GM23338 (cell line): ENCODE measurements around the gene AGO1. TPM values are rescaled to one million over a fixed set of nuclear protein-coding genes. Genes with fewer than 3 reads are reported as not detected.

Experiments used
- ATAC-seq: fragments of 200-7000 bp; cut with Tn5 transposase; 3 replicates; pipeline ENCODE4 v1.9.1; 2020
- DNase-seq: peaks from one replicate; pipeline ENCODE4 v3.0.0-alpha.2; 2015; ENCODE audit warnings: low spot score
- H2AFZ ChIP-seq: fragments of 200-600 bp; sonication (generic); 2 replicates; pipeline ENCODE4 v1.8.0; 2016; ENCODE audit warnings: antibody characterized with exemption, mild to moderate bottlenecking, moderate library complexity
- H3F3A ChIP-seq: fragments of 200-600 bp; sonication (generic); replicated peaks from 2 replicates; pipeline ENCODE4 v1.8.0; 2017; ENCODE audit warnings: antibody characterized with exemption, mixed run types, low read depth
- H3K27ac ChIP-seq: fragments of 200-600 bp; sonication (generic); 2 replicates; pipeline ENCODE4 v1.6.1; 2016; ENCODE audit warnings: low read depth
- H3K27me3 ChIP-seq: fragments of 200-600 bp; sonication (generic); 2 replicates; pipeline ENCODE4 v1.8.0; 2016; ENCODE audit warnings: mild to moderate bottlenecking, mixed run types, moderate library complexity; ENCODE audit not compliant: insufficient read depth
- H3K36me3 ChIP-seq: fragments of 200-600 bp; sonication (generic); 2 replicates; pipeline ENCODE4 v1.8.0; 2016; ENCODE audit warnings: mild to moderate bottlenecking; ENCODE audit not compliant: insufficient read depth
- H3K4me1 ChIP-seq: fragments of 200-600 bp; sonication (generic); 2 replicates; pipeline ENCODE4 v1.8.0; 2016; ENCODE audit warnings: mild to moderate bottlenecking, moderate library complexity; ENCODE audit not compliant: insufficient read depth
- H3K4me2 ChIP-seq: fragments of 200-600 bp; sonication (generic); 2 replicates; pipeline ENCODE4 v1.7.1; 2017; ENCODE audit warnings: mixed run types
- H3K4me3 ChIP-seq: fragments of 200-600 bp; sonication (generic); 2 replicates; pipeline ENCODE4 v1.6.1; 2016; ENCODE audit warnings: mixed run types
- H3K79me2 ChIP-seq: fragments of 200-600 bp; sonication (generic); replicated peaks from 2 replicates; pipeline ENCODE4 v1.8.0; 2017; ENCODE audit warnings: mild to moderate bottlenecking; ENCODE audit not compliant: insufficient read depth
- H3K9me2 ChIP-seq: fragments of 200-600 bp; sonication (generic); 2 replicates; pipeline ENCODE4 v1.8.0; 2017; ENCODE audit not compliant: insufficient read depth
- H4K20me1 ChIP-seq: fragments of 200-600 bp; sonication (generic); replicated peaks from 2 replicates; pipeline ENCODE4 v1.8.0; 2017; ENCODE audit warnings: mild to moderate bottlenecking; ENCODE audit not compliant: insufficient read depth
- H3K27ac Mint-ChIP-seq: 2 replicates; pipeline ENCODE4 v1.8.0; 2020; ENCODE audit warnings: inconsistent platforms, mild to moderate bottlenecking, moderate library complexity, mixed read lengths
- H3K27me3 Mint-ChIP-seq: 3 replicates; pipeline ENCODE4 v1.8.0; 2022; ENCODE audit warnings: low read depth, mild to moderate bottlenecking, moderate library complexity, mixed read lengths, inconsistent platforms; ENCODE audit not compliant: insufficient read depth, poor library complexity
- H3K36me3 Mint-ChIP-seq: 3 replicates; pipeline ENCODE4 v1.8.0; 2021; ENCODE audit warnings: low read depth, mild to moderate bottlenecking, inconsistent platforms, moderate library complexity, mixed read lengths
- H3K4me1 Mint-ChIP-seq: 3 replicates; pipeline ENCODE4 v1.8.0; 2020; ENCODE audit warnings: mild to moderate bottlenecking, inconsistent platforms, mixed read lengths
- H3K4me3 Mint-ChIP-seq: 3 replicates; pipeline ENCODE4 v1.8.0; 2021; ENCODE audit warnings: moderate library complexity, mild to moderate bottlenecking, inconsistent platforms, mixed read lengths
- H3K9me3 Mint-ChIP-seq: 3 replicates; pipeline ENCODE4 v1.8.0; 2020; ENCODE audit warnings: moderate library complexity, mild to moderate bottlenecking, inconsistent platforms, mixed read lengths
- CREB1 ChIP-seq: fragments of 250-450 bp; sonication (Bioruptor Pico); IDR thresholded peaks from 2 replicates; pipeline ENCODE4 v1.5.0; 2020; ENCODE audit warnings: low read depth, mild to moderate bottlenecking, moderate library complexity
- EZH2 ChIP-seq: fragments of 200-600 bp; sonication (generic); IDR thresholded peaks from one replicate; pipeline ENCODE4 v1.8.0; 2017; ENCODE audit warnings: antibody characterized with exemption, mild to moderate bottlenecking, low read depth; ENCODE audit not compliant: unreplicated experiment
- EZH2phosphoT487 ChIP-seq: fragments of 200-600 bp; sonication (generic); IDR thresholded peaks from one replicate; pipeline ENCODE4 v1.8.1; 2018; ENCODE audit warnings: antibody characterized with exemption; ENCODE audit not compliant: unreplicated experiment
- JUNB ChIP-seq: IDR thresholded peaks from one replicate; pipeline ENCODE4 v1.6.1; 2016; ENCODE audit warnings: antibody characterized with exemption; ENCODE audit not compliant: unreplicated experiment
- NANOG ChIP-seq: IDR thresholded peaks from 2 replicates; pipeline ENCODE4 v1.6.1; 2016; ENCODE audit warnings: antibody characterized with exemption, borderline replicate concordance
- POLR2AphosphoS5 ChIP-seq: IDR thresholded peaks from 2 replicates; pipeline ENCODE4 v1.6.1; 2016; ENCODE audit warnings: antibody characterized with exemption, low read depth
- STAT1 ChIP-seq: IDR thresholded peaks from one replicate; pipeline ENCODE4 v1.6.1; 2016; ENCODE audit warnings: antibody characterized with exemption; ENCODE audit not compliant: unreplicated experiment
- ZNF114 ChIP-seq: fragments of 250-450 bp; sonication (Bioruptor Pico); IDR thresholded peaks from 2 replicates; pipeline ENCODE4 v1.5.0; 2020; ENCODE audit warnings: mild to moderate bottlenecking, moderate library complexity
- polyA plus RNA-seq: library from polyadenylated mRNA; unstranded; fragments of >200 nt; fragmentation: Nextera tagmentation; extraction: Ambion mirVana; gene quantifications from 2 replicates; pipeline ENCODE4 v1.2.1, GENCODE V29; 2016
- total RNA-seq: library from RNA; depleted of rRNA; stranded (reverse); fragments of >200 nt; shearing (Covaris generic); gene quantifications from 2 replicates; pipeline ENCODE4 v1.2.3, GENCODE V29; 2014
- TF ChIP-seq, protein P1 (sequence below): IDR thresholded peaks from one replicate; pipeline ENCODE4 v1.6.1; 2018; ENCODE audit warnings: antibody characterized with exemption; ENCODE audit not compliant: unreplicated experiment
- TF ChIP-seq, protein P2 (sequence below): fragments of 250-450 bp; sonication (Bioruptor Pico); IDR thresholded peaks from 2 replicates; pipeline ENCODE4 v1.5.0; 2020; ENCODE audit warnings: mild to moderate bottlenecking, moderate library complexity
- TF ChIP-seq, protein P3 (sequence below): IDR thresholded peaks from 2 replicates; pipeline ENCODE4 v1.6.1; 2016; ENCODE audit warnings: antibody characterized with exemption

The AGO1 gene
- total and polyA plus RNA-seq, 2 experiments from 2014 or later: 10.6 to 65.1 TPM

DNA sequence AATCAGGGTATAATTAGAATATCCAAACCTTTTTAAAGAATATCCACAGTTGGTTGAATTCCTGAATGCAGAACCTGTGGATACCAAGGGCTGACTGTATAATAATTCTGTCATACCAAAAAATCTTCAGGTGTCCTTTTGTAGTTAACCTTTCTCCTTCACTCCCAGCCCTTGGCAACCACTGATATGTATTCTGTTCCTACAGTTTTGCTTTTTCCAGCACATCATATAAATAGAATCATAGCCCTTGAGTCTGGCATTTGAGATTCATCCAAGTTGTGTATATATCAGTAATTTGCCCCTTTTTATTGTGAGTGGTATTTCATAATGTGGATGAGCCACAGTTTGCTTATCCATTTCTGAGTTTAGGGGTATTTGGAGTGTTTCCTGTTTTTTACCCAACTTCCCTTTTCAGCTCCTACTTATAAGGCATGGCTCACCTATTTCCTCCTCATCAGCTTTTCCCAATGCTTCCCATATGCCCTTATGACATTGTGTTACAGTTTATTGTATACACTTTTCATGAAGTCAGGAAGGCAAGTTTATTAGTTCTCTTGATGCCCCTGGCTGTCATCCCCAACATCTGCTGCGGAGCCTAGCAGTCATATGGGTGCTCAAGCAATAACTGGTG, 35.0 kb upstream of the AGO1 start:
- Histone ChIP-seq H4K20me1 (no peaks in the 10 kb centered on the region), H3K27me3 (no peaks in the 10 kb centered on the region), H3K27ac (no peak overlapping the region), H3K4me2 (no peak overlapping the region), H3K4me3 (no peak overlapping the region), H3K36me3 (no peaks in the 10 kb centered on the region), H2AFZ (no peak overlapping the region), H3K79me2 (no peaks in the 10 kb centered on the region), H3K9me2 (no peaks in the 10 kb centered on the region), H3F3A (no peaks in the 10 kb centered on the region), H3K4me1 (peaks cover 7% of the 10 kb centered on the region; the same call in 1 of the 2 replicates)
- no peak for DNase-seq
- Mint-ChIP-seq H3K27me3 (no peaks in the 10 kb centered on the region), H3K4me3 (no peak overlapping the region), H3K4me1 (peaks cover 9% of the 10 kb centered on the region), H3K36me3 (peaks cover 4% of the 10 kb centered on the region; the same call in 1 of the 3 replicates), H3K27ac (no peak overlapping the region), H3K9me3 (no peaks in the 10 kb centered on the region)
- no peak for ATAC-seq
- TF ChIP-seq EZH2 (no peak), POLR2AphosphoS5 (no peak)

DNA sequence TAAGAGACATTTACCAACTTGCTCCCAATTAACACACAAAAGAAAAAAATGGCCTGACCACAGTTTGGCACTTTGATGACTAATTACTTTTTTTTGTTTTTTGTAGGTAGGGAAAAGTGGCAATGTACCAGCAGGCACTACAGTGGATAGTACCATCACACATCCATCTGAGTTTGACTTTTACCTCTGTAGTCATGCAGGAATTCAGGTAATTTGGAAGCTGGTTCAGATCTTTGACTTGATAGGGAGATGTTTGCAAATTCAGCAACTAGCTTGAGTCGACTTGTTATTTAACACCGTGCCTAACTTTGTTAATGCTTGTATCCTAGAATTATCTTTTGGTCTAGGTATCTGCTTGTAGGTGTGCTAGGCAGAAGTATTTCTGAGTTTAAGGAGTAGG, 33.0 kb upstream of the AGO1 start:
- Histone ChIP-seq H3K27ac (0 out of 2 replicates have a peak overlapping the region, but pooled peaks have one; percentile 2), H3K79me2 (no peaks in the 10 kb centered on the region), H3F3A (no peaks in the 10 kb centered on the region), H3K4me1 (peaks cover 14% of the 10 kb centered on the region), H3K27me3 (no peaks in the 10 kb centered on the region), H3K4me3 (no peak overlapping the region), H3K36me3 (no peaks in the 10 kb centered on the region), H4K20me1 (no peaks in the 10 kb centered on the region), H3K9me2 (no peaks in the 10 kb centered on the region), H3K4me2 (no peak overlapping the region), H2AFZ (no peak overlapping the region)
- H3K9me3 Mint-ChIP-seq: no peaks in the 10 kb centered on the region
- DNase-seq: peak; percentile 69
- H3K27me3 Mint-ChIP-seq: no peaks in the 10 kb centered on the region
- no peak overlapping the region for H3K4me3 Mint-ChIP-seq
- ATAC-seq: peak; percentile 78
- peaks cover 14% of the 10 kb centered on the region for H3K4me1 Mint-ChIP-seq
- peak overlapping the region; percentile 69 for H3K27ac Mint-ChIP-seq
- peaks cover 4% of the 10 kb centered on the region; the same call in 1 of the 3 replicates for H3K36me3 Mint-ChIP-seq
- no peak for TF ChIP-seq POLR2AphosphoS5
- no peak for TF ChIP-seq EZH2
- TF ChIP-seq, protein P1, sequence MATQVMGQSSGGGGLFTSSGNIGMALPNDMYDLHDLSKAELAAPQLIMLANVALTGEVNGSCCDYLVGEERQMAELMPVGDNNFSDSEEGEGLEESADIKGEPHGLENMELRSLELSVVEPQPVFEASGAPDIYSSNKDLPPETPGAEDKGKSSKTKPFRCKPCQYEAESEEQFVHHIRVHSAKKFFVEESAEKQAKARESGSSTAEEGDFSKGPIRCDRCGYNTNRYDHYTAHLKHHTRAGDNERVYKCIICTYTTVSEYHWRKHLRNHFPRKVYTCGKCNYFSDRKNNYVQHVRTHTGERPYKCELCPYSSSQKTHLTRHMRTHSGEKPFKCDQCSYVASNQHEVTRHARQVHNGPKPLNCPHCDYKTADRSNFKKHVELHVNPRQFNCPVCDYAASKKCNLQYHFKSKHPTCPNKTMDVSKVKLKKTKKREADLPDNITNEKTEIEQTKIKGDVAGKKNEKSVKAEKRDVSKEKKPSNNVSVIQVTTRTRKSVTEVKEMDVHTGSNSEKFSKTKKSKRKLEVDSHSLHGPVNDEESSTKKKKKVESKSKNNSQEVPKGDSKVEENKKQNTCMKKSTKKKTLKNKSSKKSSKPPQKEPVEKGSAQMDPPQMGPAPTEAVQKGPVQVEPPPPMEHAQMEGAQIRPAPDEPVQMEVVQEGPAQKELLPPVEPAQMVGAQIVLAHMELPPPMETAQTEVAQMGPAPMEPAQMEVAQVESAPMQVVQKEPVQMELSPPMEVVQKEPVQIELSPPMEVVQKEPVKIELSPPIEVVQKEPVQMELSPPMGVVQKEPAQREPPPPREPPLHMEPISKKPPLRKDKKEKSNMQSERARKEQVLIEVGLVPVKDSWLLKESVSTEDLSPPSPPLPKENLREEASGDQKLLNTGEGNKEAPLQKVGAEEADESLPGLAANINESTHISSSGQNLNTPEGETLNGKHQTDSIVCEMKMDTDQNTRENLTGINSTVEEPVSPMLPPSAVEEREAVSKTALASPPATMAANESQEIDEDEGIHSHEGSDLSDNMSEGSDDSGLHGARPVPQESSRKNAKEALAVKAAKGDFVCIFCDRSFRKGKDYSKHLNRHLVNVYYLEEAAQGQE: no peak
- TF ChIP-seq, protein P2, sequence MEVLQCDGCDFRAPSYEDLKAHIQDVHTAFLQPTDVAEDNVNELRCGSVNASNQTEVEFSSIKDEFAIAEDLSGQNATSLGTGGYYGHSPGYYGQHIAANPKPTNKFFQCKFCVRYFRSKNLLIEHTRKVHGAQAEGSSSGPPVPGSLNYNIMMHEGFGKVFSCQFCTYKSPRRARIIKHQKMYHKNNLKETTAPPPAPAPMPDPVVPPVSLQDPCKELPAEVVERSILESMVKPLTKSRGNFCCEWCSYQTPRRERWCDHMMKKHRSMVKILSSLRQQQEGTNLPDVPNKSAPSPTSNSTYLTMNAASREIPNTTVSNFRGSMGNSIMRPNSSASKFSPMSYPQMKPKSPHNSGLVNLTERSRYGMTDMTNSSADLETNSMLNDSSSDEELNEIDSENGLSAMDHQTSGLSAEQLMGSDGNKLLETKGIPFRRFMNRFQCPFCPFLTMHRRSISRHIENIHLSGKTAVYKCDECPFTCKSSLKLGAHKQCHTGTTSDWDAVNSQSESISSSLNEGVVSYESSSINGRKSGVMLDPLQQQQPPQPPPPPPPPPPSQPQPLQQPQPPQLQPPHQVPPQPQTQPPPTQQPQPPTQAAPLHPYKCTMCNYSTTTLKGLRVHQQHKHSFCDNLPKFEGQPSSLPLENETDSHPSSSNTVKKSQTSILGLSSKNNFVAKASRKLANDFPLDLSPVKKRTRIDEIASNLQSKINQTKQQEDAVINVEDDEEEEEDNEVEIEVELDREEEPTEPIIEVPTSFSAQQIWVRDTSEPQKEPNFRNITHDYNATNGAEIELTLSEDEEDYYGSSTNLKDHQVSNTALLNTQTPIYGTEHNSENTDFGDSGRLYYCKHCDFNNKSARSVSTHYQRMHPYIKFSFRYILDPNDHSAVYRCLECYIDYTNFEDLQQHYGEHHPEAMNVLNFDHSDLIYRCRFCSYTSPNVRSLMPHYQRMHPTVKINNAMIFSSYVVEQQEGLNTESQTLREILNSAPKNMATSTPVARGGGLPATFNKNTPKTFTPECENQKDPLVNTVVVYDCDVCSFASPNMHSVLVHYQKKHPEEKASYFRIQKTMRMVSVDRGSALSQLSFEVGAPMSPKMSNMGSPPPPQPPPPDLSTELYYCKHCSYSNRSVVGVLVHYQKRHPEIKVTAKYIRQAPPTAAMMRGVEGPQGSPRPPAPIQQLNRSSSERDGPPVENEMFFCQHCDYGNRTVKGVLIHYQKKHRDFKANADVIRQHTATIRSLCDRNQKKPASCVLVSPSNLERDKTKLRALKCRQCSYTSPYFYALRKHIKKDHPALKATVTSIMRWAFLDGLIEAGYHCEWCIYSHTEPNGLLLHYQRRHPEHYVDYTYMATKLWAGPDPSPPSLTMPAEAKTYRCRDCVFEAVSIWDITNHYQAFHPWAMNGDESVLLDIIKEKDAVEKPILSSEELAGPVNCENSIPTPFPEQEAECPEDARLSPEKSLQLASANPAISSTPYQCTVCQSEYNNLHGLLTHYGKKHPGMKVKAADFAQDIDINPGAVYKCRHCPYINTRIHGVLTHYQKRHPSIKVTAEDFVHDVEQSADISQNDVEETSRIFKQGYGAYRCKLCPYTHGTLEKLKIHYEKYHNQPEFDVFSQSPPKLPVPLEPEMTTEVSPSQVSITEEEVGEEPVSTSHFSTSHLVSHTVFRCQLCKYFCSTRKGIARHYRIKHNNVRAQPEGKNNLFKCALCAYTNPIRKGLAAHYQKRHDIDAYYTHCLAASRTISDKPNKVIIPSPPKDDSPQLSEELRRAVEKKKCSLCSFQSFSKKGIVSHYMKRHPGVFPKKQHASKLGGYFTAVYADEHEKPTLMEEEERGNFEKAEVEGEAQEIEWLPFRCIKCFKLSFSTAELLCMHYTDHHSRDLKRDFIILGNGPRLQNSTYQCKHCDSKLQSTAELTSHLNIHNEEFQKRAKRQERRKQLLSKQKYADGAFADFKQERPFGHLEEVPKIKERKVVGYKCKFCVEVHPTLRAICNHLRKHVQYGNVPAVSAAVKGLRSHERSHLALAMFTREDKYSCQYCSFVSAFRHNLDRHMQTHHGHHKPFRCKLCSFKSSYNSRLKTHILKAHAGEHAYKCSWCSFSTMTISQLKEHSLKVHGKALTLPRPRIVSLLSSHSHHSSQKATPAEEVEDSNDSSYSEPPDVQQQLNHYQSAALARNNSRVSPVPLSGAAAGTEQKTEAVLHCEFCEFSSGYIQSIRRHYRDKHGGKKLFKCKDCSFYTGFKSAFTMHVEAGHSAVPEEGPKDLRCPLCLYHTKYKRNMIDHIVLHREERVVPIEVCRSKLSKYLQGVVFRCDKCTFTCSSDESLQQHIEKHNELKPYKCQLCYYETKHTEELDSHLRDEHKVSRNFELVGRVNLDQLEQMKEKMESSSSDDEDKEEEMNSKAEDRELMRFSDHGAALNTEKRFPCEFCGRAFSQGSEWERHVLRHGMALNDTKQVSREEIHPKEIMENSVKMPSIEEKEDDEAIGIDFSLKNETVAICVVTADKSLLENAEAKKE (CRISPR knock-in tag): no peak
- no peak for TF ChIP-seq NANOG
- no peak for TF ChIP-seq CREB1 (CRISPR knock-in tag)
- TF ChIP-seq STAT1: no peak
- no peak for TF ChIP-seq EZH2phosphoT487
- TF ChIP-seq JUNB: no peak
- TF ChIP-seq ZNF114 (CRISPR knock-in tag): no peak
- TF ChIP-seq, protein P3, sequence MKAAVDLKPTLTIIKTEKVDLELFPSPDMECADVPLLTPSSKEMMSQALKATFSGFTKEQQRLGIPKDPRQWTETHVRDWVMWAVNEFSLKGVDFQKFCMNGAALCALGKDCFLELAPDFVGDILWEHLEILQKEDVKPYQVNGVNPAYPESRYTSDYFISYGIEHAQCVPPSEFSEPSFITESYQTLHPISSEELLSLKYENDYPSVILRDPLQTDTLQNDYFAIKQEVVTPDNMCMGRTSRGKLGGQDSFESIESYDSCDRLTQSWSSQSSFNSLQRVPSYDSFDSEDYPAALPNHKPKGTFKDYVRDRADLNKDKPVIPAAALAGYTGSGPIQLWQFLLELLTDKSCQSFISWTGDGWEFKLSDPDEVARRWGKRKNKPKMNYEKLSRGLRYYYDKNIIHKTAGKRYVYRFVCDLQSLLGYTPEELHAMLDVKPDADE: no peak
